Measurements from ENCODE around the gene NUDCD2.
A peak's percentile ranks its signal among the peaks of the same experiment; 100 is the strongest.

DNA sequence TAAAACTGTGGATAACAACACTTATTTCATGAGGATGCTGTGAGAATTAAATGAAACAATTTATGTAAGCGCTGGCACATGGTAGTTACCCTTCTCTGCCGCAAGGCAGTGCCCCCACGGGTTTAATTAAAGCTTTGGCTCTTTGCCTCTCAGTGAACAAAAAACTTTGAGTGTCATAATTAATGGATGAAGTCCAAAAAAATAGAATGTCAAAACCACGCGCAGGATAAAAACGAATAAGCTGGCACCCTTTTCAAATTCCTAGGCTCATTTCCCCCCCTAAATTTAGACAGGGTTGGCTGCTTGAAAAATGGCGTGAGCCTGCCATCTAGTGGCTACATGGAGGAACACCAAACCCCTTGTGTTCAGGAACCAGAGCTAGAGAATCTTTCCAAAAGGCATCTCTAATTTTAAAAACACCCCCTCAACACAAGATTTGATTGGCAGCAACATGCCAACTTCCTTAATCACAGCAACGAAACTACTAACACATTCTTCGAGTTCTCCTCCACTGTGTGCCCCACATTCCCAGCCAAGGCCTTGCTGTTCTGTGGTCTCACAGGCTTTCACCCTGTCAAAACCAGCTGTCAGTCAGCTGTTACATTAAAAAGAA, 51.5 kb downstream of the NUDCD2 start:
- TF ChIP-seq CEBPB (IDR thresholded peaks at IDR 0.05): no peak
- peak; percentile 87 for TF ChIP-seq RAD21 (IDR thresholded peaks at IDR 0.05; ENCODE audit: low read depth)
- TF ChIP-seq, protein P1, sequence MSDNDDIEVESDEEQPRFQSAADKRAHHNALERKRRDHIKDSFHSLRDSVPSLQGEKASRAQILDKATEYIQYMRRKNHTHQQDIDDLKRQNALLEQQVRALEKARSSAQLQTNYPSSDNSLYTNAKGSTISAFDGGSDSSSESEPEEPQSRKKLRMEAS (IDR thresholded peaks at IDR 0.05): no peak
- TF ChIP-seq TAF1 (IDR thresholded peaks at IDR 0.05; ENCODE audit: low read depth): no peak
- no peak for TF ChIP-seq ZBTB7A (IDR thresholded peaks at IDR 0.05; ENCODE audit: low read depth)
- TF ChIP-seq YY1 (IDR thresholded peaks at IDR 0.05; ENCODE audit: low read depth): no peak
- TF ChIP-seq EP300 (IDR thresholded peaks at IDR 0.05; ENCODE audit: borderline replicate concordance): no peak
- TF ChIP-seq, protein P2, sequence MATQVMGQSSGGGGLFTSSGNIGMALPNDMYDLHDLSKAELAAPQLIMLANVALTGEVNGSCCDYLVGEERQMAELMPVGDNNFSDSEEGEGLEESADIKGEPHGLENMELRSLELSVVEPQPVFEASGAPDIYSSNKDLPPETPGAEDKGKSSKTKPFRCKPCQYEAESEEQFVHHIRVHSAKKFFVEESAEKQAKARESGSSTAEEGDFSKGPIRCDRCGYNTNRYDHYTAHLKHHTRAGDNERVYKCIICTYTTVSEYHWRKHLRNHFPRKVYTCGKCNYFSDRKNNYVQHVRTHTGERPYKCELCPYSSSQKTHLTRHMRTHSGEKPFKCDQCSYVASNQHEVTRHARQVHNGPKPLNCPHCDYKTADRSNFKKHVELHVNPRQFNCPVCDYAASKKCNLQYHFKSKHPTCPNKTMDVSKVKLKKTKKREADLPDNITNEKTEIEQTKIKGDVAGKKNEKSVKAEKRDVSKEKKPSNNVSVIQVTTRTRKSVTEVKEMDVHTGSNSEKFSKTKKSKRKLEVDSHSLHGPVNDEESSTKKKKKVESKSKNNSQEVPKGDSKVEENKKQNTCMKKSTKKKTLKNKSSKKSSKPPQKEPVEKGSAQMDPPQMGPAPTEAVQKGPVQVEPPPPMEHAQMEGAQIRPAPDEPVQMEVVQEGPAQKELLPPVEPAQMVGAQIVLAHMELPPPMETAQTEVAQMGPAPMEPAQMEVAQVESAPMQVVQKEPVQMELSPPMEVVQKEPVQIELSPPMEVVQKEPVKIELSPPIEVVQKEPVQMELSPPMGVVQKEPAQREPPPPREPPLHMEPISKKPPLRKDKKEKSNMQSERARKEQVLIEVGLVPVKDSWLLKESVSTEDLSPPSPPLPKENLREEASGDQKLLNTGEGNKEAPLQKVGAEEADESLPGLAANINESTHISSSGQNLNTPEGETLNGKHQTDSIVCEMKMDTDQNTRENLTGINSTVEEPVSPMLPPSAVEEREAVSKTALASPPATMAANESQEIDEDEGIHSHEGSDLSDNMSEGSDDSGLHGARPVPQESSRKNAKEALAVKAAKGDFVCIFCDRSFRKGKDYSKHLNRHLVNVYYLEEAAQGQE (IDR thresholded peaks at IDR 0.05; ENCODE audit: low read depth): no peak
- TF ChIP-seq, protein P3, sequence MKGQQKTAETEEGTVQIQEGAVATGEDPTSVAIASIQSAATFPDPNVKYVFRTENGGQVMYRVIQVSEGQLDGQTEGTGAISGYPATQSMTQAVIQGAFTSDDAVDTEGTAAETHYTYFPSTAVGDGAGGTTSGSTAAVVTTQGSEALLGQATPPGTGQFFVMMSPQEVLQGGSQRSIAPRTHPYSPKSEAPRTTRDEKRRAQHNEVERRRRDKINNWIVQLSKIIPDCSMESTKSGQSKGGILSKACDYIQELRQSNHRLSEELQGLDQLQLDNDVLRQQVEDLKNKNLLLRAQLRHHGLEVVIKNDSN (IDR thresholded peaks at IDR 0.05): no peak
- no peak for TF ChIP-seq TCF12 (IDR thresholded peaks at IDR 0.05; ENCODE audit: low read depth)
- TF ChIP-seq FOXM1 (IDR thresholded peaks at IDR 0.05; ENCODE audit: borderline replicate concordance, low read depth): no peak
- TF ChIP-seq CREB1 (IDR thresholded peaks at IDR 0.05; ENCODE audit: low read depth): no peak
- TF ChIP-seq NFIC (IDR thresholded peaks at IDR 0.05): no peak
- no peak for TF ChIP-seq TEAD4 (IDR thresholded peaks at IDR 0.05)

All from Ishikawa (cell line).